HepG2 (cell line): Measurements from ENCODE around the gene PHACTR1. TPM values are rescaled to one million over a fixed set of nuclear protein-coding genes. Genes with fewer than 3 reads are reported as not detected.

Source experiments
- ATAC-seq: fragments of 200-7000 bp; cut with Tn5 transposase; 3 replicates; pipeline ENCODE4 v1.9.1; 2020; ENCODE audit warnings: mild to moderate bottlenecking, moderate library complexity
- BruUV-seq: library from RNA; stranded (reverse); fragments of 400-500 nt; replicated peaks from 2 replicates; lab custom pipeline; 2021; lab: Mats Ljungman, UMichigan
- CTCF ChIA-PET: fragments of 300-600 bp; formaldehyde crosslinking; extraction: SDS; loops from one replicate; lab custom pipeline; 2021; ENCODE audit warnings: low total read pairs, inconsistent platforms, low intra/inter-chr PET ratio; lab: Yijun Ruan, JAX
- POLR2A ChIA-PET: fragments of 350-600 bp; sonication (Branson Sonifier 250); formaldehyde crosslinking; loops from one replicate; lab custom pipeline; 2020; ENCODE audit warnings: antibody characterized with exemption, inconsistent platforms; lab: Yijun Ruan, JAX
- DNase-seq: peaks from one replicate; pipeline ENCODE4 v3.0.0-alpha.2; 2015; ENCODE audit warnings: low spot score
- FAIRE-seq: peaks from 3 replicates; lab custom pipeline; 2011; peaks lifted over from hg19 to GRCh38; lab: Jason Lieb, UNC
- H2AFZ ChIP-seq: one replicate; pipeline ENCODE4 v1.6.1; 2011; ENCODE audit warnings: low read length, inconsistent platforms
- H3K27ac ChIP-seq: fragments of 300-600 bp; 3 replicates; pipeline ENCODE4 v1.8.0; 2011; ENCODE audit warnings: mixed run types, mild to moderate bottlenecking, mixed read lengths, low read length, inconsistent platforms; ENCODE audit not compliant: insufficient read depth; ENCODE audit errors: extremely low read length
- H3K27me3 ChIP-seq, 2 experiments: fragments of 200-600 bp in 1 of 2; 2 replicates in 1 of 2; 3 replicates in 1 of 2; pipeline versions ENCODE4 v1.6.0 to v1.8.0; 2011; ENCODE audit warnings: low read length in 2 of 2, mild to moderate bottlenecking in 2 of 2, moderate library complexity in 2 of 2, inconsistent platforms in 1 of 2; ENCODE audit not compliant: insufficient read depth in 2 of 2, control insufficient read depth in 1 of 2
- H3K36me3 ChIP-seq, 2 experiments: fragments of 200-600 bp in 1 of 2; replicated peaks in 1 of 2; 2 replicates in 1 of 2; 3 replicates in 1 of 2; pipeline versions ENCODE4 v1.5.1 to v1.8.0; 2011; ENCODE audit warnings: low read length in 2 of 2, inconsistent platforms in 1 of 2; ENCODE audit not compliant: insufficient read depth in 2 of 2, control insufficient read depth in 1 of 2
- H3K4me1 ChIP-seq: 2 replicates; pipeline ENCODE4 v1.5.1; 2012; ENCODE audit warnings: low read length, inconsistent platforms; ENCODE audit not compliant: insufficient read depth
- H3K4me2 ChIP-seq: 2 replicates; pipeline ENCODE4 v1.6.0; 2011; ENCODE audit warnings: low read depth, low read length, inconsistent platforms
- H3K4me3 ChIP-seq, 3 experiments: fragments of 200-600 bp in 1 of 3; sonication (generic), shearing (Covaris generic) in 1 of 3; replicated peaks in 1 of 3; 2 replicates each; pipeline ENCODE4 v1.5.1; 2011 to 2016; ENCODE audit warnings: low read length in 3 of 3, inconsistent platforms in 2 of 3, low read depth in 2 of 3, mild to moderate bottlenecking in 2 of 3, control low read depth in 1 of 3, mixed read lengths in 1 of 3; ENCODE audit not compliant: insufficient read depth in 1 of 3
- H3K79me2 ChIP-seq: one replicate; pipeline ENCODE4 v1.6.1; 2011; ENCODE audit warnings: low read length, inconsistent platforms; ENCODE audit not compliant: insufficient read depth
- H3K9ac ChIP-seq: 2 replicates; pipeline ENCODE4 v1.6.0; 2011; ENCODE audit warnings: mild to moderate bottlenecking, low read depth, low read length, inconsistent platforms; ENCODE audit not compliant: insufficient read depth
- H3K9me3 ChIP-seq: 2 replicates; pipeline ENCODE4 v1.5.1; 2012; ENCODE audit warnings: mild to moderate bottlenecking, low read length
- H4K20me1 ChIP-seq: 2 replicates; pipeline ENCODE4 v1.6.0; 2011; ENCODE audit warnings: inconsistent platforms, mild to moderate bottlenecking, low read length, moderate library complexity; ENCODE audit not compliant: insufficient read depth
- EZH2 ChIP-seq: conservative IDR thresholded peaks from 2 replicates; pipeline ENCODE4 v1.6.1; 2012; ENCODE audit warnings: mild to moderate bottlenecking, low read depth, low read length, moderate library complexity
- FOXO1 ChIP-seq: sonication (generic); formaldehyde crosslinking; IDR thresholded peaks from 2 replicates; pipeline ENCODE4 v1.4.0; 2020; ENCODE audit warnings: missing genetic modification reagents
- YEATS4 ChIP-seq: sonication (generic); formaldehyde crosslinking; IDR thresholded peaks from 2 replicates; pipeline ENCODE4 v1.4.0; 2020; ENCODE audit warnings: missing genetic modification reagents, borderline replicate concordance
- ZNF552 ChIP-seq: sonication (generic); formaldehyde crosslinking; IDR thresholded peaks from 2 replicates; pipeline ENCODE4 v1.9.0; 2022; ENCODE audit warnings: missing genetic modification reagents, mild to moderate bottlenecking, borderline replicate concordance
- WGBS: methylation state at CpG from one replicate; pipeline ENCODE4 v1.1.6; 2017; ENCODE audit warnings: low lambda C conversion rate; 5-methylcytosine and 5-hydroxymethylcytosine counted together
- in situ Hi-C: cut with HindIII; loops from 2 replicates; pipeline ENCODE4 v1.10.0; 2017; ENCODE audit warnings: low pct_unique_long_range_greater_than_20kb; ENCODE audit not compliant: extremely low pct_ligation_motif_present
- intact Hi-C: fragments of 100-400 bp; cut with micrococcal nuclease; formaldehyde crosslinking; loops from one replicate; pipeline ENCODE4 v1.10.0; 2022; ENCODE audit not compliant: unreplicated experiment
- polyA plus RNA-seq, 8 experiments: library from polyadenylated mRNA; depleted of rRNA in 3 of 8; stranded (reverse) in 7 of 8; unstranded in 1 of 8; fragments of >200 nt; fragmentation: Illumina TruSeq in 4 of 8; extraction: Trizol in 4 of 8; gene quantifications; 2 replicates each; pipeline versions ENCODE4 v1.2.1 to v1.2.3, GENCODE V29; 2011 to 2016; ENCODE audit warnings: low read depth in 4 of 8, missing spikeins in 1 of 8, mixed read lengths in 1 of 8; ENCODE audit not compliant: insufficient read depth in 1 of 8
- total RNA-seq, 5 experiments: library from RNA; depleted of rRNA; stranded (reverse); fragments of >200 nt; fragmentation: Illumina TruSeq; extraction: Trizol; gene quantifications; 2 replicates each; pipeline ENCODE4 v1.2.3, GENCODE V29; 2016; ENCODE audit warnings: low read depth in 1 of 5

Gene PHACTR1
- total and polyA plus RNA-seq, 2 of the 13 experiments (the other 11 are each of a cell fraction or from before 2014, with no cell fraction given) = 0.09 TPM; not detected in 1

DNA sequence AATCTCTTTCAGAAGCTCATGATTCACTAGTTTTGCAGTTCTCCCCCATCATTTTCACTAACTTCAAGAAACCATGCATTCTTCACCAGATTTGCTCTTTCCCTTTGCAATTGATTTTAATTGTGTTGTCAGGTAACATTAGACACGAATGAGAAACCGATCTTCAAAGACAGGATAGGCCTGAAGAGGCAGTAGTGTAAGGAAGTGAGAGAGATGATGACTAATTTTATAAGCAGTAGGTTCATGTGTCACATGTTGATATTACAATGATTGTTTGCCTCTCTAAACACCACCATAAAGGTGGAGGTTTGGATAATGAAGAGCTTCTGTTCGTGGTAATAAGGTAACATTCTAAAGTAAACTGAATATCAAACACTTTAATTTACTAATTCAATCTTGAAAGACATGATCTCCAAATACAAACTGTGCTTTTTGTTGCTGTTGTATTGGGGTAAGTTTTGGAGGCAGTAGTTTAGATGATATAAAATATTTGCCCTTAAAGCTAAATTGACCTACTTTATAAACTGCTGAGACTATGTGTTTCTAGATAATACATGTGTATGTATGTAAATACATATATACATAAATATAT, 207.2 kb downstream of the PHACTR1 start:
- H3K4me1 ChIP-seq = no peaks in the 10 kb centered on the region
- DNase-seq (no peak), FAIRE-seq (no peak), ATAC-seq (no peak)
- H3K27me3 ChIP-seq = peaks cover 2 to 5% of the 10 kb centered on the region in 2 experiments; a peak in 3 of 5 replicates
- BruUV-seq = no TSS peak
- no peak overlapping the region for H3K27ac ChIP-seq
- no peak for TF ChIP-seq YEATS4
- TF ChIP-seq ZNF552 = no peak
- TF ChIP-seq EZH2 = no peak
- H3K9me3 ChIP-seq = no peaks in the 10 kb centered on the region
- intact Hi-C loops (no loop called here), in situ Hi-C loops (loop anchor here (25.0 kb wide), 1 partner anchor 614 kb away; no protein-coding TSS in a partner anchor)
- no peaks in the 10 kb centered on the region for H3K36me3 ChIP-seq
- POLR2A ChIA-PET = no interaction called here
- H3K4me3 ChIP-seq = no peak overlapping the region
- no peak overlapping the region for H3K4me2 ChIP-seq
- CTCF ChIA-PET = no interaction called here
- no peaks in the 10 kb centered on the region for H3K79me2 ChIP-seq
- no peak overlapping the region for H3K9ac ChIP-seq
- H4K20me1 ChIP-seq = no peaks in the 10 kb centered on the region
- 0% methylated on average over 3 of the region's 3 CpGs for WGBS
- H2AFZ ChIP-seq = no peak overlapping the region

DNA sequence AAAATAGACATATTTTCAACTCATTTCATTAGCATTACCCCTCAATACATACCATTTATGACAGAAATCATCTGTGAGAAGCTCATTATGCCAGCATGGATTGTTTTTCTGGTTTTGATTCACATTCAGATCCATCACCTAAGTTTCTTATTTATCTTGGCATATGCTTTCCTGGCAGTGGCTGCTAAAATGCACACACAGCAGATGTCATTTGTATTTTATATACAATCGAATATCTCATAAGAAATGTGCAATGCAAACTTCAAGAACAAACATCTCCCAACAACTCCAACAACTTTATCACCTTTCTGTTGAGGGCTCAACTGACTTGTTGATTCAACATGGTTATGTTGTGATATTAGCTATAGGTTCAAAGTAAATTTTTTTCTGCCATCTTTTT, 208.3 kb downstream of the PHACTR1 start:
- H3K4me3 ChIP-seq = no peak overlapping the region
- ChIA-PET CTCF (no interaction called here), POLR2A (no interaction called here)
- ATAC-seq (no peak), FAIRE-seq (no peak), DNase-seq (no peak)
- no peaks in the 10 kb centered on the region for H3K9me3 ChIP-seq
- no peak overlapping the region for H3K9ac ChIP-seq
- H2AFZ ChIP-seq = no peak overlapping the region
- intact Hi-C loops = no loop called here
- H3K79me2 ChIP-seq = no peaks in the 10 kb centered on the region
- H3K36me3 ChIP-seq = no peaks in the 10 kb centered on the region
- no peak overlapping the region for H3K27ac ChIP-seq
- BruUV-seq = no TSS peak
- no peak for TF ChIP-seq FOXO1
- no peaks in the 10 kb centered on the region for H3K4me1 ChIP-seq
- in situ Hi-C loops = loop anchor here (25.0 kb wide), 1 partner anchor 612 kb away; no protein-coding TSS in a partner anchor
- no peaks in the 10 kb centered on the region for H4K20me1 ChIP-seq
- whole genome bisulfite sequencing = 0% methylated on average over 1 of the region's 1 CpG
- no peak overlapping the region for H3K4me2 ChIP-seq
- H3K27me3 ChIP-seq = peaks cover 5 to 10% of the 10 kb centered on the region in 2 experiments; a peak in 2 of 5 replicates
